ENCODE data around the gene BMP10.

BMP10 gene

GRCh38 chr2:68854476-68854875 is 16.7 kb downstream of the BMP10 start:
- DNase-seq (ENCODE audit: low read depth in 3 of 3, low spot score in 1 of 3): no peak

GRCh38 chr2:68853915-68854314 is 17.3 kb downstream of the BMP10 start:
- DNase-seq (ENCODE audit: low read depth in 3 of 3, low spot score in 1 of 3): no peak

- no peak for DNase-seq (ENCODE audit: low read depth in 3 of 3, low spot score in 1 of 3)
Measured at GRCh38 chr2:68853035-68853434, 18.2 kb downstream of the BMP10 start.

DNA sequence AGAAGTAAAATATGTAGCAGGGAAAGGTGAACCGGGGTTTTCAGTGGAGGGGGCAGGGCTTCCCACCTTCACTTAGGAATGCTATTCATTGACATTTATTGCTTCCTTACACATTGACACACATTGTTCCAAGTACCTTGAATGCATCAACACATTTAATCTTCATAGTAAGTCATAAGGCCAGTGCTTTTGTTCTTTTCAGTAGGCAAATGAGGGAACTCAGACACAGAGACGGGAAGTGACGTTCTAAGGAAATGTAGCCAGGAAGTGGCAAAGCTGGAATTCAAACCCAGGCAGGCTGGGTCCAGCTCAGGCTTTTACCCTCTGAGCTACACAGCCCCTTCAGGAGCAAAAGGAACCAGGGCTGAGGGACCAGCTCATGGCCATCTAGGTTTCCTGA is 20.7 kb downstream of the BMP10 start:
- DNase-seq (ENCODE audit: low read depth in 3 of 3, low spot score in 1 of 3): no peak

DNA sequence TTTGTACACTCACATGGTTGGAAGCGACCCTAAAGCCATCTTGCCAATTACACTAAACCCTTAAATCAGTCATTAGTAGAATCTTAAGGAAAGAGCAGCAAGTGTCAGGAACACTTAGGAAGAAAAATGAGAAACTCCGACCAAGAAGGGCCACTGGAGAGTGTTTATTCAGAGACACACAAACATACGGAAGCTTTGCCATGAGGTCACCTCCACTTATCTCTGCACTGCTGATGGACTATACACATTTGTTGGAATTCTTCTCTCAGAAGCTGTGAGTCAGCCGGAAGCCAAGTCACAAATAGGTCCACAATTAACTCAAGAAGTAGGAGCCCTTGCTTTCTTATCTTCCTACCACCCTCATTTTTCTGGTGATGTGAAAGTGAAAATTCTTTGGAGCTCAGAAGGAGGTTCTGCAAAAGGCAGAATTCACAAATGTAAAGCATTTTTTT is 21.6 kb downstream of the BMP10 start:
- DNase-seq (ENCODE audit: low read depth in 3 of 3, low spot score in 1 of 3): no peak

DNA sequence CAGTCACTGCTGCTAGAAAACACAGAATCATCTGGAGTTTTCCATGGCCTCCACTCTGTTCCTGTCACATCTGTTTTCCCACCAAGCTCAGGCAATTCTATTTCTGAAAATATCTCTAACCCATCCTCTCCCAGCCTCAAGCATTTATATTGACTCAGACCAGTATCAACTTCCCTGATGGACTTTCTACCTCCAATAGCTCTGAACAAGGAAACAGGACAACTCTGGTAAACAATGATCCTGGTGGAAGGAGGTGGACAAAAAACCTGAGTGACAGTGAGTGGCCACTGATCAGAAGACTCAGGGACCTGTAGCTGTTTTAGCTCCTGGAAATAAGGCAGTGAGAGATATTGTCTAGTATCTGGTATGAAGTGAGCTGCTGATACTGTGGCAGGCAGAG is 23.4 kb downstream of the BMP10 start:
- DNase-seq (ENCODE audit: low read depth in 3 of 3, low spot score in 1 of 3): no peak

DNA sequence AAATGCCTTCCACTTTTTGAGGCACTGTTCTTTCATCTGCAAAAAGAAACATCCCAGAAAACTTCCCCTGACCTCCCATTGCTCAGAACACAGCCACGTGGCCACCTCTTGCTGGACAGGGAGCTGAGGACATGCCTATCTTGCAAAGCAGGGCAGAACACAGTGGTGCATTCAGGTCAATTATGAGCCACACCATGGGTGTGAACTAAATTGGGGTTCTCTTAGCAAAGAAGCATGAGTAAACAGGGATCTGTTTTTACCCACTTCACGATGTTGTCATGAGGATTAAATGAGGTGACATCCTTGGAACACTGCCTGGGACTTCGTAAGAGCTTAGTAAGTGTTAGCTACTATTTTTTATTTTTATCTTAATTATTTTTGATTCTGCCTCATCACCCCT is 25.1 kb downstream of the BMP10 start:
- no peak for DNase-seq (ENCODE audit: low read depth in 3 of 3, low spot score in 1 of 3)

DNA sequence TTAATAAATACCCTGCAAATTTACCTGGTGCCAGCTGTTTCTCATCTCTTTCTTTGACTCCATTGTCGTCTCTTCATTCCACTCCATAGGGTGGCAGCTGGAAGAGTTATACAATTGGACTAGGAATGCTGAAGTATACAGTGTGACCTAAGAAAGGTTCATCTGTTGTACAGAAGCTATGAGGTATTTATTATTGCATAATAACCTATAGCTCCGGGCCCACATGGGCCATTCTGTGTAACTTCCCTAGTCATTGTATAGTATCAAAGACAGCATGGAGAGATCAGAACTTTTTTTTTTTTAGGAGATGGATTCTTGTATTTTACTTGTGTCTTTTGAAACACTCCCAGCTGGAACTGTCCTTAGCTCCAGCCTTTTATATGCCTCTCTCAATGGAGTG is 26.2 kb downstream of the BMP10 start:
- DNase-seq (ENCODE audit: low read depth in 3 of 3, low spot score in 1 of 3): no peak

DNA sequence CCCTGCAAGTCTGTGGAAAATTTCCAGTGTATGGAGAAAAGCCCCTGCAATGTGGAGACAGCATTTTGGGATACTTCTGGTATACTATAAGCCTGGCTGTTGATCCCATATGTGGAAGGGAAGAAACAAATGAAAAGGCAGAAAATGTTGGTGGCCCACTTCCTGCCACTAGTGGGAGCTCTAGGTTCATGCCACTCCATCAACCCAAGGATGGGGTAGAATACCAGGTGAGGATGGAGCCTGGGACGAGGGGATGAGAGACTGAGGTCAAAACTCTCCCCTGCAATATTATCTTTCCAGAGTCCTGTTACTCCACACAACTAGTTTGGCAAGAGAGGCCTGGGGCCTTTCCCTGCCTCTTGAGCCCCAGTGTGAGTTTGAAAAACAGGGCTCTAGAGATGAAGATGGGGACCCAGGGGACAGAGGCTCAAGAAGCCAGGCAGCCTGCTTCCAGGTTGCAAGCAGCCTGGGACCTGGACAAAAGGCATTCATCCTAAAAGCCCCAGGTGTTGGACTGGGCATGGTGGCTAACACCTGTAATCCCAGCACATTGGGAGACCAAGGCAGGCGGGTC is 31.9 kb downstream of the BMP10 start:
- DNase-seq (ENCODE audit: low read depth in 3 of 3, low spot score in 1 of 3): no peak

- DNase-seq (ENCODE audit: low read depth in 3 of 3, low spot score in 1 of 3): no peak
Measured at GRCh38 chr2:68838641-68839040, 32.6 kb downstream of the BMP10 start.

DNA sequence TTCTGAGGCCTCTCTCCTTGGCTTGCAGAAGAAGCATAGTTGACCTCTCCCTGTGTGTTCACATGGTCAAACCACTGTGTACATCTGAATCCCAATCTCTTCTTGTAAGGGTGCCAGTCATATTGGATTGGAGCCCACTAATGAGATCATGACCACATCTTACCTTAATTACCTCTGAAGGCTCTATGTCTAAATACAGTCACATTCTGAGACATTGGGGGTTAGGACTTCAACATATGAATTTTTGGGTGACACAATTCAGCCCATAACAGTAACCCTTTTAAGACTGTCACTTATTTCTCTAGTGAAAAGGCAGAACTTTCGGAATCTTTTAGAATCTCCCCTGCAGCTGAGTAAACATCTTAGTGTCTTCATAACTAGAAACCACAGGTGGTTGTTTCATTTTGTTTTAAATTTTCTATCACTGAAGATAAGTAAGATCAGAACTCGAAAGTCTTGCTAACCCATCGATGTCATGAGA is 33.3 kb downstream of the BMP10 start:
- DNase-seq (ENCODE audit: low read depth in 3 of 3, low spot score in 1 of 3): no peak

DNA sequence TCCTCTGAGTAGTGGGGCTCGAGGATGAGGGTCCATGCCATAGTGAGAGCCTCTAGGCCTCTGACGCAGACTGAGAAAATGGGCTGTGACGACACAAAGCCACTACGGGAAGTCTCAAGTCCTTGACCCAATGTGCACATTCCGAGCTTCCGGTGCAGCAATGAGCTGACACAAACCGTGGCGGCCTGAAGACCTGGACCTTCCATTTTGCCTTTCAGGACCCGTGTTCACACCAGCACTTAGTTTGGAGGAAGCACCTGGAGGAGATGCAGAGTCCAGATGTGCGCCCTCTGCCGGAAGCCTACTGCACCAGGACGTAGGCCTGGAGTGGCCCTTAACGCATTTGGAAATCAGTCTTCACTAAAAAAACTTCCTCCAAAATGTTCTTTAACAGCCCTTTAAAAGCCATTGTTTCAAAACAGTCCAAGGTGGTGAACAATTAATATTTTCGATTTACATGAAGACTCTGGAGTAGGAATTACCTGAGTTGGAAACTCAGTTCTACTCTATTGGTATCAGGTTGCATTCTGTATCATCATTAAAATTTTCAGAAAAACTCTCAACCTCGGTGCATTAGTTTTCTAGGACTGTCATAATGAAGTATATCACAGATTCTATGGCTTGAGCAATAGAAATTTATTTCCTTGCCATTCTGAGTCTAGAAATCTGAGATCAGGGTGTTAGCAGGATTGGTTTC is 33.9 kb downstream of the BMP10 start:
- peak; percentile 42 to 50 (median 46) for DNase-seq (ENCODE audit: low read depth in 3 of 3, low spot score in 1 of 3)

- no peak for DNase-seq (ENCODE audit: low read depth in 3 of 3, low spot score in 1 of 3)
Measured at GRCh38 chr2:68835621-68836020, 35.6 kb downstream of the BMP10 start.

DNA sequence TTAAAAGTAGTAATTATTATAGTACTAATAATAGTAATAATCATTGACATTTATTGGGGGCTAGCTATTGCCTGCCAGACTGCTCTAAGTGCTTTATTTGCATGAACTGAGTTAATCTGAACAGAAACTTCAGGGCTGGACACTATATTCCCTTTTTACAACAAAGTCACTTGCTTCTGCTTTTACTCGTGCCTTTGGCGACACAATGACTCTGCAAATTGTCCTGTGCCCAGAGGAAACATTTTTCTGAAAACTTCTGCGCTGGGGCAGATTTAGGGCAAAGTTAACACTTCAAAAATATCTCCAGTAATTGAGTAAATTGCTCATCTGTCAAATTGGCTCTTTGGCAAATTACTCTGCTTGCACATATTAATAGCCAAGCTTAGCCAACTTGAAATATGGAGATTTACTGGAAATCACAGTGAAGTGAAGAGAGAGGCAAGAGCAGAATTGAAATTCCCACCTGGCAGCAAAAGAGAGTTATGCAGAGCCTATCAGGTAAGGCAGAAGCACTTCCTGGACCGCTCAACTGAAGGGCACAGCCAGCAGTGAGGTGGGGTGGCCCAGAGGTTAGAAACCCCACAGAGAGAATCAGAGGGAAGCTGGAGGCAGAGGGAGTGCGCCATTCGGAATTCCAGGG is 36.3 kb downstream of the BMP10 start:
- DNase-seq (ENCODE audit: low read depth in 3 of 3, low spot score in 1 of 3): no peak

- DNase-seq (ENCODE audit: low read depth in 3 of 3, low spot score in 1 of 3): no peak
Measured at GRCh38 chr2:68833162-68833561, 38.0 kb downstream of the BMP10 start.

GRCh38 chr2:68832233-68832869 is 38.8 kb downstream of the BMP10 start:
- peak in 1 of 3 donors; percentile 9 for DNase-seq (ENCODE audit: low read depth in 3 of 3, low spot score in 1 of 3)

GRCh38 chr2:68831686-68832232 is 39.4 kb downstream of the BMP10 start:
- DNase-seq (ENCODE audit: low read depth in 3 of 3, low spot score in 1 of 3): no peak

GRCh38 chr2:68829749-68830148 is 41.4 kb downstream of the BMP10 start:
- no peak for DNase-seq (ENCODE audit: low read depth in 3 of 3, low spot score in 1 of 3)

DNA sequence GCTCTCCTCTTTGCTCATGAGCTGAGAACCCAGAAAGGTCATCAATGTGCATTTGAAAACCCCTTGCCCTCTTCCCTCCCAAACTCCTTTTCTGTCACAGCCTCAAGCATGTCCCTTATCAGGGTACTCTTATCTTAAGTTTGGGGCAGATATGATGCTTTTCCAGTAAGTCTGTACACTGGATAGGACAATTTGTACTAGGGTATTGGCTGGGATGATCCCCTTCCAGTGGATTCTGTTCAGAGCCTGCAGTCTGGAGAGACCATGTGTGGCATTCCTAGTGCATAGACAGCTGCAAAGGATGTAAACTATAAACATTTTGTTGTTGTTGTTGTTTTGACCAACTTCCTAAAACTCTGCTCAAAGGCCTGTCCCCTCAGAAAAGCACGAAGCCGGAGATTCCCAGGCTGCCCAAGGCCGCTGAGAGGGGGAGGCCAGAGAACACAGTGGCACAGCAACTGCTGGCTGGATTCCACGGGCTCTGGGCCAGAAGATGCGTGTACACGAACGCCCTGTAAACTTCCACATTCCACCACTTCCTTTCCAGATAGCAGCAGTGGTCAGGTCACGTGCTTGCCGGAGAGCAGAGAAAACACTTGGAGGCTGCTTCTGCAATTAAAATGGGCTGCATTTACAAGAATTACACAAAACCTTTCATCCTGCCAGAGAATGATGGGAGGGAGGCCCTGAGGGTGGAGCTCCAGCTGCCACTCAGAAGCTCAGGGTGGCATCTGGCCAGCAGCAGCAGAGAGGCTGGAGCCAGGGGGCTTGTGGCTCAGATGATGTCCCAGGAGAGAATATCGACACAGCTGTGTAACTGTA is 42.1 kb downstream of the BMP10 start:
- DNase-seq (ENCODE audit: low read depth in 3 of 3, low spot score in 1 of 3): peak in 2 of 3 donors; percentile 18 to 34

DNA sequence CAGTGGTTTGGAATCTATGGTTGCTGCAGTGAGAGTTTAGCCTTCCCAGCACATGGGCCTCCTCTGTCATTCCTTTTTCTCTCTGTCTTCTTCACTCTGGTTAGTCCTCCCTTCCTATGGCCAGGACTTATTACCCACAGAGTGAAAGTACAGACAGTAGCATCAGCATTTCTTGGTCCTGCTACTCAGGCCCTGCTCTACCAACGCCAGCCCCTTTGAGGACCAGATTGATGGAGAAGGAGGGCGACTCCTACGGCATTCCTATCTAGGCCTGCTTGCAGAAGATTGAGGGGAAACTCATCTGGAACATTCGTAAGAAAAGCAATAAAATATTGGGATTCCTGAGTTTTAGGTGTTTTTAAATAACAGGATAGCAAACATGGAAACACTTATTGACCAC is 43.5 kb downstream of the BMP10 start:
- no peak for DNase-seq (ENCODE audit: low read depth in 3 of 3, low spot score in 1 of 3)

DNA sequence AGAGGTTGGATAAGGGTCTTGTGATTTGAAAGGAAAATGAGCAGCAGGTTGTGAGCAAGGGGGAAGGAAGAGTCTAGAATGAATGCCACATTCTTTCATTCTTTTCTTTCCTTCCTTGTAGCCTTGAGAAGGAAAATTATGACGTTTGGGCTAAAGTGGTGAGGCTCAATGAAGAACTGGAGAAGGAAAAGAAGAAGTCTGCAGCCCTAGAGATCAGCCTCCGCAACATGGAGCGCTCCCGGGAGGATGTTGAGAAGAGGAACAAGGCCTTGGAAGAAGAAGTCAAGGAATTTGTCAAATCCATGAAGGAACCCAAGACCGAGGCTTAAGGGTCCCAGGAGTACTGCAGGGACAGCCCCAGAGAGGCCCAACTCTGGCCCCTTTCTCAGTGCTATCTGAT is 45.3 kb downstream of the BMP10 start:
- no peak for DNase-seq (ENCODE audit: low read depth in 3 of 3, low spot score in 1 of 3)

All from stimulated activated CD4-positive, alpha-beta T cell treated with anti-CD3 and anti-CD28 coated beads, TNF-alpha, amount 100 ng/mL, for 1 hour (primary cell).